K562 (cell line): ENCODE measurements around the gene METTL15. TPM values are rescaled to one million over a fixed set of nuclear protein-coding genes. Genes with fewer than 3 reads are reported as not detected.

ENCODE experiments used
- BHLHE40 ChIP-seq: IDR thresholded peaks from 2 replicates; pipeline ENCODE4 v1.6.1; 2011; ENCODE audit warnings: low read length, improper control_type of control experiment
- HES1 ChIP-seq: fragments of 450-650 bp; IDR thresholded peaks from 2 replicates; pipeline ENCODE4 v1.6.1; 2016; ENCODE audit warnings: low read depth, mild to moderate bottlenecking, moderate library complexity
- HNRNPL ChIP-seq: fragments of 200-400 bp; formaldehyde crosslinking; IDR thresholded peaks from 2 replicates; pipeline ENCODE4 v1.6.1; 2017; ENCODE audit warnings: low read depth, mild to moderate bottlenecking, low read length
- MAX ChIP-seq: sonication (generic); formaldehyde crosslinking; IDR thresholded peaks from 2 replicates; pipeline ENCODE4 v1.9.0; 2022; ENCODE audit warnings: mild to moderate bottlenecking, missing genetic modification reagents
- NFIC ChIP-seq: fragments of 450-650 bp; IDR thresholded peaks from 2 replicates; pipeline ENCODE4 v1.6.1; 2017; ENCODE audit warnings: mild to moderate bottlenecking, inconsistent platforms
- RBM15 ChIP-seq: fragments of 200-400 bp; formaldehyde crosslinking; IDR thresholded peaks from 2 replicates; pipeline ENCODE4 v1.6.1; 2018; ENCODE audit warnings: mild to moderate bottlenecking, low read length, moderate library complexity; ENCODE audit not compliant: insufficient read depth
- SMARCA4 ChIP-seq: fragments of 450-650 bp; IDR thresholded peaks from 2 replicates; pipeline ENCODE4 v1.6.1; 2016
- TAF9B ChIP-seq: fragments of 450-650 bp; IDR thresholded peaks from 2 replicates; pipeline ENCODE4 v1.6.1; 2018; ENCODE audit warnings: mild to moderate bottlenecking; ENCODE audit not compliant: partially characterized antibody
- TCFL5 ChIP-seq: fragments of 250-450 bp; sonication (Bioruptor Pico); conservative IDR thresholded peaks from 2 replicates; pipeline ENCODE4 v1.6.1; 2021; ENCODE audit warnings: mild to moderate bottlenecking, moderate library complexity, matching md5 sums
- ZNF133 ChIP-seq: fragments of 250-450 bp; sonication (Bioruptor Pico); IDR thresholded peaks from 2 replicates; pipeline ENCODE4 v1.4.0; 2020; ENCODE audit warnings: mild to moderate bottlenecking
- ZNF318 ChIP-seq, 2 experiments: fragments of 450-650 bp; IDR thresholded peaks; 2 replicates each; pipeline ENCODE4 v1.6.1; 2016; ENCODE audit warnings: mild to moderate bottlenecking in 2 of 2, borderline replicate concordance in 1 of 2, low read depth in 1 of 2, moderate library complexity in 1 of 2
- ZNF655 ChIP-seq: fragments of 250-450 bp; sonication (Bioruptor Pico); IDR thresholded peaks from 2 replicates; pipeline ENCODE4 v1.5.0; 2021
- ZNF766 ChIP-seq: fragments of 200-800 bp; sonication (Bioruptor generic); conservative IDR thresholded peaks from 2 replicates; pipeline ENCODE4 v1.6.1; 2016; ENCODE audit warnings: missing genetic modification characterization, missing compliant biosample characterization
- ZSCAN32 ChIP-seq: fragments of 450-650 bp; formaldehyde crosslinking; IDR thresholded peaks from 2 replicates; pipeline ENCODE4 v1.4.0; 2020; ENCODE audit warnings: mild to moderate bottlenecking, moderate library complexity
- polyA plus RNA-seq, 8 experiments: library from polyadenylated mRNA; depleted of rRNA in 4 of 8; stranded (reverse) in 5 of 8; unstranded in 3 of 8; fragments of >200 nt; fragmentation: Nextera tagmentation in 2 of 8; fragmentation: Illumina TruSeq in 1 of 8; extraction: Ambion mirVana in 2 of 8; extraction: Trizol in 1 of 8; gene quantifications; 2 replicates each; pipeline versions ENCODE4 v1.2.1 to v1.2.3, GENCODE V29; 2011 to 2014; ENCODE audit warnings: inconsistent platforms in 1 of 8, missing spikeins in 1 of 8
- total RNA-seq, 7 experiments: library from RNA; depleted of rRNA in 6 of 7; stranded (reverse); fragments of >200 nt in 6 of 7; fragmentation: Illumina TruSeq in 2 of 7; extraction: Trizol in 2 of 7; gene quantifications; 2 replicates each; pipeline versions ENCODE4 v1.2.1 to v1.2.3, GENCODE V29; 2011 to 2021; ENCODE audit warnings: low replicate concordance in 1 of 7
- TF ChIP-seq, protein P1 (sequence below): fragments of 450-650 bp; IDR thresholded peaks from 2 replicates; pipeline ENCODE4 v1.6.1; 2014; ENCODE audit warnings: low read depth, mild to moderate bottlenecking, moderate library complexity, borderline replicate concordance

The METTL15 gene
- total and polyA plus RNA-seq, 9 of the 15 experiments (the other 6 are each of a cell fraction or from before 2014, with no cell fraction given) = 10.7 to 21.7 (median 15.9) TPM

DNA sequence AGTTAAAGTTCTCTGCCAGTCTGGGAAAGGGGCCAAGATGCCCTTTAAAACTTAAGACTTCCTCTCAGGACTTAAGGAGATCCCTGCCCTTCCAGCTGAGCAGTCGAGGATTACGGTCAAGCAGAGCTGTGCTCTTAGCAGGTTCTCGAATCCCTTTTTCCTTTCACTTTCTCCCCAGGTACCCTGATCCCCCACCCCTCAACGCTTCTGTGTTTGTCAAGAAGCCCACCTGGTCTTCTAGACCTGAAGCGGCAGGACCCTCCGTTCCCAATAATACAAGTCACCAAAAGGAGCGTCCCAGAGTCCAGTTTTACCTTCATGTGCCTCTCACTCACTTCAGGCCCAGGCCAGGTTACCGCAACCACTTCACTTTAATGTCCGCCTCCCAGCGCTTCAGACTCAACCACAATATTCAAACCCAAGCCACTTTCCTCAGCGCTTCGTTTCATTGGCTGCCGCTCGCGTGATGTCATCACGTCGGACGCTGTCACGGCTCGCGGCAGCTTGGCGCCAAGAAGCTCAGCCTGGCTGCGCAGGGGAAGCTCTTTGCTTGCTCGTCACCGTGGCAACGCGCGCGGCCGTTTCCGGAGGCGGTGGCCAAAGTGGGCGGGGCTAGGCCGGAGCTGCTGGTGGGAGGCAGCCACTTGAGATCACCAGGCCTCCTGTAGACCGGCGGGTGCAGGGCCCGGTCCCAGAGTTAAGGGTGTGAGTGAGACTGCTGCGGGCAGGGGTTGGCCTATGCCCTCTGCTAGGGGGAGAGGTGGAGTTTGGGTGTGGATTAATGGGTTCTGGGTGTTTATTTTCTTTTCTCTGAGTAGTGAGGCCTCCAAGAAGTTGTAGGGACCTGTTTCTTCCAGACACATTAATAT is at the start of gene METTL15, which contains the start of gene KIF18A (continued):
- TF ChIP-seq HNRNPL (no peak), TAF9B (peak; percentile 54), ZSCAN32 (CRISPR knock-in tag) (no peak), NFIC (peak; percentile 34), HES1 (no peak), ZNF766 (CRISPR knock-in tag) (no peak), ZNF133 (CRISPR knock-in tag) (no peak), TCFL5 (CRISPR knock-in tag) (no peak), BHLHE40 (peak; percentile 41; the same call in 1 of the 2 replicates), SMARCA4 (no peak), ZNF655 (no peak), RBM15 (no peak), ZNF318 (IDR thresholded peaks at IDR 0.05; ENCODE audit: borderline replicate concordance in 1 of 2, low read depth in 1 of 2) (no peak), MAX (CRISPR knock-in tag) (peak; percentile 29; the same call in 1 of the 2 replicates)
- TF ChIP-seq, protein P1, sequence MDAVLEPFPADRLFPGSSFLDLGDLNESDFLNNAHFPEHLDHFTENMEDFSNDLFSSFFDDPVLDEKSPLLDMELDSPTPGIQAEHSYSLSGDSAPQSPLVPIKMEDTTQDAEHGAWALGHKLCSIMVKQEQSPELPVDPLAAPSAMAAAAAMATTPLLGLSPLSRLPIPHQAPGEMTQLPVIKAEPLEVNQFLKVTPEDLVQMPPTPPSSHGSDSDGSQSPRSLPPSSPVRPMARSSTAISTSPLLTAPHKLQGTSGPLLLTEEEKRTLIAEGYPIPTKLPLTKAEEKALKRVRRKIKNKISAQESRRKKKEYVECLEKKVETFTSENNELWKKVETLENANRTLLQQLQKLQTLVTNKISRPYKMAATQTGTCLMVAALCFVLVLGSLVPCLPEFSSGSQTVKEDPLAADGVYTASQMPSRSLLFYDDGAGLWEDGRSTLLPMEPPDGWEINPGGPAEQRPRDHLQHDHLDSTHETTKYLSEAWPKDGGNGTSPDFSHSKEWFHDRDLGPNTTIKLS = no peak
